Naive thymus-derived CD4-positive, alpha-beta T cell (primary cell): ENCODE results near the gene CRLF2. TPM values are rescaled to one million over a fixed set of nuclear protein-coding genes. Genes with fewer than 3 reads are reported as not detected.
"Not testable (repeated sequence)": the region's sequence is repeated elsewhere in the genome, so short reads cannot be mapped to it uniquely, and the experiment has no call there.

Source experiments
- ATAC-seq: fragments of 150-1000 bp; cut with Tn5 transposase; 2 replicates; pipeline ENCODE4 v1.10.0; 2021; ENCODE audit warnings: mild to moderate bottlenecking, moderate library complexity
- CTCF ChIA-PET: fragments of 350-600 bp; sonication (Branson Sonifier 250); formaldehyde crosslinking; loops from one replicate; lab custom pipeline; 2021; ENCODE audit warnings: antibody characterized with exemption; lab: Charles Lee
- POLR2A ChIA-PET: fragments of 350-600 bp; sonication (Branson Sonifier 250); formaldehyde crosslinking; loops from one replicate; lab custom pipeline; 2021; ENCODE audit warnings: antibody characterized with exemption, inconsistent platforms; lab: Charles Lee
- DNase-seq, 9 donors: peaks; one replicate each; pipeline versions ENCODE4 v3.0.0 to v3.0.0-alpha.2; 2020 to 2022; ENCODE audit warnings: mixed read lengths in 1 of 9
- H3K27ac ChIP-seq: one replicate; pipeline ENCODE4 v1.7.0; 2013; ENCODE audit warnings: mild to moderate bottlenecking, low read depth, low read length, moderate library complexity
- H3K27me3 ChIP-seq, 2 donors: one replicate each; pipeline ENCODE4 v1.7.0; 2013; ENCODE audit warnings: low read length in 2 of 2, mild to moderate bottlenecking in 2 of 2, moderate library complexity in 2 of 2; ENCODE audit not compliant: control insufficient read depth in 2 of 2, insufficient read depth in 2 of 2
- H3K36me3 ChIP-seq, 3 experiments: 1 replicate in 2 of 3; 2 replicates in 1 of 3; pipeline ENCODE4 v1.7.0; 2013; ENCODE audit warnings: low read length in 3 of 3, mild to moderate bottlenecking in 3 of 3, moderate library complexity in 1 of 3; ENCODE audit not compliant: insufficient read depth in 3 of 3, control insufficient read depth in 2 of 3
- H3K4me1 ChIP-seq, 2 donors: one replicate each; pipeline ENCODE4 v1.7.0; 2013; ENCODE audit warnings: low read length in 2 of 2, mild to moderate bottlenecking in 2 of 2, moderate library complexity in 1 of 2; ENCODE audit not compliant: control insufficient read depth in 2 of 2, insufficient read depth in 2 of 2
- H3K4me3 ChIP-seq: 2 replicates; pipeline ENCODE4 v1.7.0; 2013; ENCODE audit warnings: mild to moderate bottlenecking, low read length
- H3K9me3 ChIP-seq, 3 experiments: 1 replicate in 2 of 3; 2 replicates in 1 of 3; pipeline ENCODE4 v1.7.0; 2013; ENCODE audit warnings: low read length in 3 of 3; ENCODE audit not compliant: control insufficient read depth in 2 of 3
- H3K27ac Mint-ChIP-seq, 9 donors: one replicate each; pipeline ENCODE4 v1.8.0; 2020 to 2022; ENCODE audit warnings: mixed read lengths in 9 of 9, mild to moderate bottlenecking in 8 of 9, moderate library complexity in 5 of 9, inconsistent platforms in 2 of 9
- H3K27me3 Mint-ChIP-seq, 5 donors: one replicate each; pipeline ENCODE4 v1.8.0; 2021 to 2022; ENCODE audit warnings: mixed read lengths in 5 of 5, mild to moderate bottlenecking in 1 of 5
- H3K36me3 Mint-ChIP-seq, 5 donors: one replicate each; pipeline ENCODE4 v1.8.0; 2020 to 2022; ENCODE audit warnings: mixed read lengths in 5 of 5, mild to moderate bottlenecking in 3 of 5, inconsistent platforms in 1 of 5
- H3K4me1 Mint-ChIP-seq, 7 donors: one replicate each; pipeline ENCODE4 v1.8.0; 2020 to 2022; ENCODE audit warnings: mixed read lengths in 7 of 7, mild to moderate bottlenecking in 3 of 7, inconsistent platforms in 1 of 7
- H3K4me3 Mint-ChIP-seq, 10 donors: one replicate each; pipeline ENCODE4 v1.8.0; 2020 to 2022; ENCODE audit warnings: mild to moderate bottlenecking in 10 of 10, mixed read lengths in 10 of 10, moderate library complexity in 6 of 10, inconsistent platforms in 2 of 10
- H3K9me3 Mint-ChIP-seq, 11 donors: one replicate each; pipeline ENCODE4 v1.8.0; 2020 to 2022; ENCODE audit warnings: mixed read lengths in 11 of 11, mild to moderate bottlenecking in 4 of 11, inconsistent platforms in 1 of 11, moderate library complexity in 1 of 11
- intact Hi-C, 2 donors: fragments of 100-400 bp; cut with micrococcal nuclease; formaldehyde crosslinking; loops; one replicate each; pipeline ENCODE4 v1.15.1; 2023
- polyA plus RNA-seq, 2 donors: library from polyadenylated mRNA; unstranded; fragments of 300-500 nt; fragmentation: Illumina TruSeq; gene quantifications; one replicate each; pipeline ENCODE4 v1.2.3, GENCODE V29; 2021
- total RNA-seq, 6 experiments: library from RNA in 5 of 6; stranded (reverse) in 5 of 6; gene quantifications; 1 replicate in 5 of 6; 2 replicates in 1 of 6; pipeline ENCODE4 v1.2.3 and lab custom pipeline; 2021 to 2026

CRLF2 gene
- total and polyA plus RNA-seq, 7 experiments from 2014 or later: 0.19 to 7.3 (median 0.69) TPM; not detected in 3

GRCh38 chrX:1246816-1247215, 34.4 kb upstream of the CRLF2 start:
- ATAC-seq: peak; percentile 81
- peaks cover 0 to 9% (median 2%) of the 10 kb centered on the region in 11 donors for H3K9me3 Mint-ChIP-seq
- intact Hi-C loops: loop anchor here (1.0 to 5.0 kb wide), 15 partner anchors 15 to 1360 kb away; partner anchors contain the start of genes AKAP17A (in 2 of the 2), P2RY8 (in 2 of the 2), GTPBP6 (in 1 of the 2) and IL3RA (in 1 of the 2)
- Histone ChIP-seq H3K27ac (no peak overlapping the region), H3K4me3 (no peak overlapping the region), H3K9me3 (no peaks in the 10 kb centered on the region), H3K36me3 (no peaks in the 10 kb centered on the region), H3K4me1 (peaks cover 6 to 18% of the 10 kb centered on the region in 2 donors), H3K27me3 (no peaks in the 10 kb centered on the region)
- peaks cover 0 to 4% (median 0%) of the 10 kb centered on the region in 5 donors for H3K36me3 Mint-ChIP-seq
- peaks cover 0 to 2% (median 0%) of the 10 kb centered on the region in 5 donors for H3K27me3 Mint-ChIP-seq
- ChIA-PET CTCF (no interaction called here), POLR2A (no interaction called here)
- peak overlapping the region in 9 of 10 donors; percentile 4 to 72 (median 63) for H3K4me3 Mint-ChIP-seq
- H3K4me1 Mint-ChIP-seq: peaks cover 6 to 45% (median 38%) of the 10 kb centered on the region in 7 donors
- peak; percentile 55 to 88 (median 77) for DNase-seq
- H3K27ac Mint-ChIP-seq: peak overlapping the region; percentile 44 to 84 (median 80)

GRCh38 chrX:1244164-1245076, 32.0 kb upstream of the CRLF2 start:
- peak overlapping the region in 5 of 10 donors; percentile 13 to 76 (median 35) for H3K4me3 Mint-ChIP-seq

GRCh38 chrX:1242891-1243402, 30.5 kb upstream of the CRLF2 start:
- Histone ChIP-seq H3K36me3 (no peaks in the 10 kb centered on the region), H3K27ac (peak overlapping the region; percentile 31), H3K4me1 (no peaks in the 10 kb centered on the region), H3K27me3 (no peaks in the 10 kb centered on the region), H3K9me3 (no peaks in the 10 kb centered on the region), H3K4me3 (no peak overlapping the region)
- Mint-ChIP-seq H3K4me3 (peak overlapping the region in 6 of 10 donors; percentile 22 to 72 (median 36)), H3K4me1 (peaks cover 0 to 23% (median 18%) of the 10 kb centered on the region in 7 donors), H3K27me3 (peaks cover 0 to 2% (median 0%) of the 10 kb centered on the region in 5 donors), H3K9me3 (peaks cover 0 to 2% (median 0%) of the 10 kb centered on the region in 11 donors), H3K36me3 (peaks cover 0 to 5% (median 0%) of the 10 kb centered on the region in 5 donors), H3K27ac (peak overlapping the region in 8 of 9 donors; percentile 1 to 87 (median 79))
- POLR2A ChIA-PET: no interaction called here
- DNase-seq: peak in 3 of 9 donors; percentile 13 to 60 (median 35)
- intact Hi-C loops: no loop called here
- no peak for ATAC-seq
- CTCF ChIA-PET: no interaction called here

More at GRCh38 chrX:1244164-1245076, 32.0 kb upstream of the CRLF2 start:
- H3K36me3 Mint-ChIP-seq: peaks cover 0 to 5% (median 0%) of the 10 kb centered on the region in 5 donors
- DNase-seq (no peak), ATAC-seq (no peak)
- Histone ChIP-seq H3K27ac (no peak overlapping the region), H3K4me3 (no peak overlapping the region), H3K27me3 (no peaks in the 10 kb centered on the region), H3K36me3 (no peaks in the 10 kb centered on the region), H3K9me3 (no peaks in the 10 kb centered on the region), H3K4me1 (peaks cover 5 to 9% of the 10 kb centered on the region in 2 donors)
- POLR2A ChIA-PET: no interaction called here
- CTCF ChIA-PET: no interaction called here
- peaks cover 5 to 34% (median 27%) of the 10 kb centered on the region in 7 donors for H3K4me1 Mint-ChIP-seq
- intact Hi-C loops: loop anchor here (5.0 kb wide), 7 partner anchors 63 to 1363 kb away; partner anchors contain the start of genes AKAP17A (in 1 of the 2), GTPBP6 (in 1 of the 2), IL3RA (in 1 of the 2) and P2RY8 (in 1 of the 2)
- H3K9me3 Mint-ChIP-seq: peaks cover 0 to 2% (median 0%) of the 10 kb centered on the region in 11 donors
- H3K27ac Mint-ChIP-seq: peak overlapping the region in 5 of 9 donors; percentile 44 to 81 (median 52)
- H3K27me3 Mint-ChIP-seq: peaks cover 0 to 2% (median 0%) of the 10 kb centered on the region in 5 donors

- Mint-ChIP-seq H3K4me3 (peak overlapping the region in 1 of 10 donors; percentile 25), H3K4me1 (peaks cover 0 to 16% (median 11%) of the 10 kb centered on the region in 7 donors), H3K27ac (peak overlapping the region in 1 of 9 donors; percentile 63)
- H3K4me1 ChIP-seq, DNase-seq, intact Hi-C loops, POLR2A ChIA-PET, H3K9me3 ChIP-seq, H3K27me3 Mint-ChIP-seq, ATAC-seq, H3K27me3 ChIP-seq, H3K4me3 ChIP-seq, H3K27ac ChIP-seq, H3K36me3 Mint-ChIP-seq, H3K36me3 ChIP-seq, CTCF ChIA-PET, H3K9me3 Mint-ChIP-seq: not testable (repeated sequence)
Measured at GRCh38 chrX:1240551-1240950, 28.1 kb upstream of the CRLF2 start.

- intact Hi-C loops: no loop called here
- Histone ChIP-seq H3K27ac (no peak overlapping the region), H3K4me3 (no peak overlapping the region), H3K36me3 (no peaks in the 10 kb centered on the region), H3K4me1 (no peaks in the 10 kb centered on the region), H3K27me3 (no peaks in the 10 kb centered on the region), H3K9me3 (no peaks in the 10 kb centered on the region)
- ATAC-seq (peak; percentile 94), DNase-seq (peak in 1 of 9 donors; percentile 36)
- Mint-ChIP-seq H3K27me3 (no peaks in the 10 kb centered on the region), H3K27ac (no peak overlapping the region), H3K4me1 (peaks cover 0 to 16% (median 11%) of the 10 kb centered on the region in 7 donors), H3K4me3 (no peak overlapping the region), H3K9me3 (peaks cover 0 to 2% (median 0%) of the 10 kb centered on the region in 11 donors), H3K36me3 (peaks cover 0 to 5% (median 0%) of the 10 kb centered on the region in 5 donors)
- CTCF ChIA-PET: no interaction called here
- POLR2A ChIA-PET: no interaction called here
Measured at GRCh38 chrX:1239681-1240142, 27.3 kb upstream of the CRLF2 start.

- H3K4me3 Mint-ChIP-seq: peak overlapping the region in 8 of 10 donors; percentile 55 to 73 (median 62)
- ChIA-PET POLR2A (no interaction called here), CTCF (no interaction called here)
- H3K4me1 Mint-ChIP-seq: peaks cover 6 to 41% (median 22%) of the 10 kb centered on the region in 7 donors
- peaks cover 0 to 7% (median 0%) of the 10 kb centered on the region in 5 donors for H3K36me3 Mint-ChIP-seq
- H3K27me3 Mint-ChIP-seq: peaks cover 0 to 5% (median 0%) of the 10 kb centered on the region in 5 donors
- intact Hi-C loops: loop anchor here in 1 of 2 donors (1.0 kb wide), 2 partner anchors 14 to 26 kb away; no protein-coding TSS in a partner anchor
- Histone ChIP-seq H3K27me3 (no peaks in the 10 kb centered on the region), H3K9me3 (no peaks in the 10 kb centered on the region), H3K27ac (no peak overlapping the region), H3K4me3 (peak overlapping the region; percentile 23), H3K36me3 (no peaks in the 10 kb centered on the region), H3K4me1 (peaks cover 0 to 14% of the 10 kb centered on the region in 2 donors)
- ATAC-seq: peak; percentile 67
- peaks cover 0 to 18% (median 0%) of the 10 kb centered on the region in 11 donors for H3K9me3 Mint-ChIP-seq
- peak in 7 of 9 donors; percentile 24 to 60 (median 54) for DNase-seq
- H3K27ac Mint-ChIP-seq: peak overlapping the region in 5 of 9 donors; percentile 6 to 65 (median 41)
Measured at GRCh38 chrX:1231850-1232465, 19.5 kb upstream of the CRLF2 start.
